IMR-90 (cell line): ENCODE data around the gene SYNE2. TPM values are rescaled to one million over a fixed set of nuclear protein-coding genes. Genes with fewer than 3 reads are reported as not detected.

Experiments used
- ATAC-seq: fragments of 200-7000 bp; cut with Tn5 transposase; 2 replicates; pipeline ENCODE4 v1.9.1; 2020; ENCODE audit warnings: low read depth, mild to moderate bottlenecking, moderate library complexity
- BruUV-seq: library from RNA; stranded (reverse); fragments of 400-500 nt; replicated peaks from 2 replicates; lab custom pipeline; 2021; lab: Mats Ljungman, UMichigan
- CTCF ChIA-PET: fragments of 300-600 bp; formaldehyde crosslinking; extraction: SDS; loops from one replicate; lab custom pipeline; 2021; ENCODE audit warnings: antibody characterized with exemption; lab: Yijun Ruan, JAX
- POLR2A ChIA-PET: fragments of 300-600 bp; sonication (Branson Sonifier 250); formaldehyde crosslinking; loops from one replicate; lab custom pipeline; 2022; ENCODE audit warnings: antibody characterized with exemption; ENCODE audit not compliant: unreplicated experiment; lab: Charles Lee
- DNase-seq: peaks from one replicate; pipeline ENCODE4 v3.0.0; 2013
- H2AFZ ChIP-seq: replicated peaks from 2 replicates; pipeline ENCODE3; 2013; ENCODE audit warnings: low read length, mild to moderate bottlenecking; ENCODE audit not compliant: poor library complexity
- H2AK5ac ChIP-seq: 2 replicates; pipeline ENCODE4 v1.6.1; 2013; ENCODE audit warnings: low read depth, low read length, inconsistent platforms
- H2AK9ac ChIP-seq: replicated peaks from 2 replicates; pipeline ENCODE3; 2013; ENCODE audit warnings: mild to moderate bottlenecking, low read depth, low read length, moderate library complexity; ENCODE audit not compliant: poor library complexity
- H2BK120ac ChIP-seq: 2 replicates; pipeline ENCODE4 v1.6.1; 2013; ENCODE audit warnings: low read depth, low read length, inconsistent platforms
- H2BK15ac ChIP-seq: 3 replicates; pipeline ENCODE4 v1.6.1; 2013; ENCODE audit warnings: low read depth, low read length, inconsistent platforms
- H2BK20ac ChIP-seq: 2 replicates; pipeline ENCODE4 v1.6.1; 2013; ENCODE audit warnings: low read depth, mild to moderate bottlenecking, inconsistent platforms, low read length, moderate library complexity
- H2BK5ac ChIP-seq: 2 replicates; pipeline ENCODE4 v1.6.1; 2013; ENCODE audit warnings: mild to moderate bottlenecking, low read depth, low read length, inconsistent platforms; ENCODE audit not compliant: poor library complexity, severe bottlenecking
- H3K14ac ChIP-seq: replicated peaks from 2 replicates; pipeline ENCODE4 v1.6.1; 2013; ENCODE audit warnings: low read depth, low read length, inconsistent platforms
- H3K18ac ChIP-seq: 2 replicates; pipeline ENCODE4 v1.6.1; 2013; ENCODE audit warnings: low read depth, low read length, control low read depth
- H3K23ac ChIP-seq: 2 replicates; pipeline ENCODE4 v1.6.1; 2013; ENCODE audit warnings: low read depth, low read length, inconsistent platforms
- H3K27ac ChIP-seq: 2 replicates; pipeline ENCODE4 v1.5.1; 2013; ENCODE audit warnings: mild to moderate bottlenecking, control low read depth, low read length; ENCODE audit not compliant: insufficient read depth
- H3K27me3 ChIP-seq: 2 replicates; pipeline ENCODE4 v1.6.1; 2013; ENCODE audit warnings: low read length; ENCODE audit not compliant: control insufficient read depth, insufficient read depth
- H3K36me3 ChIP-seq: 2 replicates; pipeline ENCODE4 v1.6.1; 2013; ENCODE audit warnings: low read length, mixed read lengths; ENCODE audit not compliant: control insufficient read depth, insufficient read depth
- H3K4ac ChIP-seq: 2 replicates; pipeline ENCODE4 v1.6.1; 2013; ENCODE audit warnings: low read depth, low read length, inconsistent platforms
- H3K4me1 ChIP-seq: 2 replicates; pipeline ENCODE4 v1.6.1; 2013; ENCODE audit warnings: low read length, mixed read lengths; ENCODE audit not compliant: control insufficient read depth, insufficient read depth
- H3K4me2 ChIP-seq: 2 replicates; pipeline ENCODE4 v1.6.1; 2013; ENCODE audit warnings: low read depth, mild to moderate bottlenecking, control low read depth, low read length, moderate library complexity
- H3K4me3 ChIP-seq: 2 replicates; pipeline ENCODE4 v1.5.1; 2013; ENCODE audit warnings: low read depth, mild to moderate bottlenecking, control low read depth, low read length, moderate library complexity; ENCODE audit not compliant: insufficient read depth
- H3K56ac ChIP-seq: 2 replicates; pipeline ENCODE4 v1.6.1; 2013; ENCODE audit warnings: low read length, inconsistent platforms; ENCODE audit not compliant: insufficient read depth; ENCODE audit errors: extremely low read depth
- H3K79me1 ChIP-seq, 2 experiments: 2 replicates each; pipeline ENCODE4 v1.6.1; 2013; ENCODE audit warnings: low read length in 2 of 2, inconsistent platforms in 1 of 2, low read depth in 1 of 2
- H3K9ac ChIP-seq: 2 replicates; pipeline ENCODE4 v1.6.1; 2013; ENCODE audit warnings: low read depth, low read length, control low read depth
- H3K9me1 ChIP-seq: 2 replicates; pipeline ENCODE4 v1.6.1; 2013; ENCODE audit warnings: low read length, inconsistent platforms; ENCODE audit not compliant: insufficient read depth
- H3K9me3 ChIP-seq: 2 replicates; pipeline ENCODE4 v1.6.1; 2013; ENCODE audit warnings: low read length; ENCODE audit not compliant: control insufficient read depth, insufficient read depth
- H4K20me1 ChIP-seq: 2 replicates; pipeline ENCODE4 v1.6.1; 2013; ENCODE audit warnings: low read length, inconsistent platforms; ENCODE audit not compliant: insufficient read depth
- H4K5ac ChIP-seq: 2 replicates; pipeline ENCODE4 v1.6.1; 2013; ENCODE audit warnings: mild to moderate bottlenecking, low read depth, low read length, control low read depth
- H4K8ac ChIP-seq, 2 experiments: 2 replicates each; pipeline ENCODE4 v1.6.1; 2013; ENCODE audit warnings: low read depth in 2 of 2, low read length in 2 of 2, control low read depth in 1 of 2, inconsistent platforms in 1 of 2
- H4K91ac ChIP-seq: 2 replicates; pipeline ENCODE4 v1.6.1; 2013; ENCODE audit warnings: low read depth, low read length, inconsistent platforms; ENCODE audit not compliant: insufficient read depth
- BHLHE40 ChIP-seq: fragments of 150-350 bp; IDR thresholded peaks from 2 replicates; pipeline ENCODE4 v1.6.1; 2016; ENCODE audit warnings: mild to moderate bottlenecking, low read depth, low read length
- CEBPB ChIP-seq: IDR thresholded peaks from 2 replicates; pipeline ENCODE4 v1.6.1; 2012; ENCODE audit warnings: low read depth, low read length, improper control_type of control experiment
- CHD1 ChIP-seq: IDR thresholded peaks from 2 replicates; pipeline ENCODE4 v1.6.1; 2012; ENCODE audit warnings: low read depth, low read length, improper control_type of control experiment
- FOS ChIP-seq: fragments of 150-350 bp; IDR thresholded peaks from 2 replicates; pipeline ENCODE4 v1.6.1; 2016; ENCODE audit warnings: low read depth, low read length
- MAFK ChIP-seq: IDR thresholded peaks from 2 replicates; pipeline ENCODE4 v1.6.1; 2012; ENCODE audit warnings: low read depth, low read length, improper control_type of control experiment
- MAZ ChIP-seq: IDR thresholded peaks from 2 replicates; pipeline ENCODE4 v1.6.1; 2012; ENCODE audit warnings: low read depth, mild to moderate bottlenecking, low read length, improper control_type of control experiment, moderate library complexity, borderline replicate concordance
- MXI1 ChIP-seq: IDR thresholded peaks from 2 replicates; pipeline ENCODE4 v1.6.1; 2012; ENCODE audit warnings: low read depth, mild to moderate bottlenecking, low read length, moderate library complexity, borderline replicate concordance
- NFE2L2 ChIP-seq: fragments of 150-350 bp; IDR thresholded peaks from 2 replicates; pipeline ENCODE4 v1.6.1; 2016; ENCODE audit warnings: low read depth, mild to moderate bottlenecking, low read length
- POLR2A ChIP-seq: IDR thresholded peaks from 2 replicates; pipeline ENCODE4 v1.6.1; 2012; ENCODE audit warnings: mild to moderate bottlenecking, low read depth, low read length
- RAD21 ChIP-seq: IDR thresholded peaks from 2 replicates; pipeline ENCODE4 v1.6.1; 2012; ENCODE audit warnings: low read length, improper control_type of control experiment
- RCOR1 ChIP-seq: IDR thresholded peaks from 2 replicates; pipeline ENCODE4 v1.6.1; 2012; ENCODE audit warnings: mild to moderate bottlenecking, low read length, improper control_type of control experiment; ENCODE audit not compliant: insufficient replicate concordance
- RFX5 ChIP-seq: IDR thresholded peaks from 2 replicates; pipeline ENCODE4 v1.8.0; 2012; ENCODE audit warnings: low read depth, mild to moderate bottlenecking, low read length, moderate library complexity
- SMC3 ChIP-seq: fragments of 150-350 bp; IDR thresholded peaks from 2 replicates; pipeline ENCODE4 v1.6.1; 2016; ENCODE audit warnings: low read depth, mild to moderate bottlenecking, antibody characterized with exemption, low read length, moderate library complexity
- USF2 ChIP-seq: fragments of 150-350 bp; IDR thresholded peaks from 2 replicates; pipeline ENCODE4 v1.6.1; 2017; ENCODE audit warnings: mild to moderate bottlenecking, antibody characterized with exemption, low read length, low read depth
- WGBS, 2 experiments: methylation state at CpG; one replicate each; pipeline versions ENCODE4 v1.1.5 to v1.1.7; 2013; ENCODE audit warnings: missing lambda C conversion rate in 2 of 2; ENCODE audit not compliant: insufficient read length in 1 of 2; ENCODE audit errors: extremely low coverage in 2 of 2; 5-methylcytosine and 5-hydroxymethylcytosine counted together
- dilution Hi-C: fragments of 300-500 bp; cut with HindIII; formaldehyde crosslinking; loops from one replicate; pipeline ENCODE4 v1.14.3; 2018; ENCODE audit warnings: low sequenced_read_pairs; ENCODE audit not compliant: unreplicated experiment
- in situ Hi-C: fragments of 300-500 bp; cut with MboI; formaldehyde crosslinking; loops from 3 replicates; pipeline ENCODE4 v1.14.3; 2019; ENCODE audit warnings: low sequenced_read_pairs, inconsistent platforms, mixed read lengths
- intact Hi-C: fragments of 100-400 bp; cut with micrococcal nuclease; formaldehyde crosslinking; loops from 2 replicates; pipeline ENCODE4 v1.10.0; 2022
- polyA plus RNA-seq, 3 experiments: library from polyadenylated mRNA; depleted of rRNA; stranded (reverse); fragments of >200 nt; gene quantifications; 2 replicates each; pipeline ENCODE4 v1.2.3, GENCODE V29; 2012; ENCODE audit warnings: low replicate concordance in 1 of 3
- total RNA-seq: library from RNA; depleted of rRNA; stranded (reverse); fragments of >200 nt; gene quantifications from 2 replicates; pipeline ENCODE4 v1.2.3, GENCODE V29; 2012
- TF ChIP-seq, protein P1 (sequence below): conservative IDR thresholded peaks from 2 replicates; pipeline ENCODE4 v1.5.1; 2012; ENCODE audit warnings: mild to moderate bottlenecking, low read depth, low read length, improper control_type of control experiment
- TF ChIP-seq, protein P2 (sequence below): fragments of 150-350 bp; IDR thresholded peaks from 2 replicates; pipeline ENCODE4 v1.6.1; 2016; ENCODE audit warnings: low read depth, mild to moderate bottlenecking, low read length, moderate library complexity, borderline replicate concordance

Gene SYNE2
- total and polyA plus RNA-seq, 2 of the 4 experiments (the other 2 are of a cell fraction), result 5.2 to 28.9 TPM

DNA sequence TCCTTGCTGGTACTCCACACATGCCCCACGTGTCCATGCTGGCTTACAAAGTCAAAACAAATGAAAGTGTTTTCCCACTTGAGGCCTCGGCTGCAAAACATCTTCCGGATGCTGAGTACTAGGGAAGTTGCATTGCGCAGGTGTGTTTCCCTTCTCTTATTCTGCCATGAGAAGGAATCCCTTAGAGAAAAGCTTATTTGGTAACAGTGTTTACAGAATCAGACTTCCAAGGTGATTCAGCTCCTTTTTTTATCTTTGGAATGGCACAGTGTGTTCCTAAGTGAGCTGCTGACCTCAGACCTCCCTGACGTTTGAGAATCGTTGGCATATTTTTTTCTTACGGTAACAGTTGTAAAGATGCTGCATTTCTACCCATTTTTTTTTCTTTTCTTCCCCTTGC is 230.0 kb downstream of the SYNE2 start:
- dilution Hi-C loops, result no loop called here
- CTCF ChIA-PET, result interaction anchor here (0.6 kb wide), 1 partner anchor 67 kb away, joined by 3 read pairs; no protein-coding TSS in a partner anchor

More for the DNA sequence above, 230.0 kb downstream of the SYNE2 start:
- H2AK5ac ChIP-seq, result no peak overlapping the region
- H2AK9ac ChIP-seq, result no peak overlapping the region
- 0 out of 2 replicates have a peak, but pooled peaks cover 4% of the 10 kb centered on the region for H3K9me1 ChIP-seq
- H3K27me3 ChIP-seq, result no peaks in the 10 kb centered on the region; the same call in 1 of the 2 replicates
- no peaks in the 10 kb centered on the region; the same call in 1 of the 2 replicates for H4K20me1 ChIP-seq
- no peak overlapping the region for H2BK20ac ChIP-seq
- H3K4me1 ChIP-seq, result no peaks in the 10 kb centered on the region
- H4K8ac ChIP-seq, result no peak overlapping the region
- TF ChIP-seq RCOR1 (no peak), RFX5 (no peak), BHLHE40 (no peak), MXI1 (no peak), MAZ (no peak), FOS (no peak), RAD21 (no peak), POLR2A (no peak), USF2 (no peak), MAFK (no peak), CHD1 (no peak), SMC3 (no peak), NFE2L2 (no peak), CEBPB (no peak)
- TF ChIP-seq, protein P1, sequence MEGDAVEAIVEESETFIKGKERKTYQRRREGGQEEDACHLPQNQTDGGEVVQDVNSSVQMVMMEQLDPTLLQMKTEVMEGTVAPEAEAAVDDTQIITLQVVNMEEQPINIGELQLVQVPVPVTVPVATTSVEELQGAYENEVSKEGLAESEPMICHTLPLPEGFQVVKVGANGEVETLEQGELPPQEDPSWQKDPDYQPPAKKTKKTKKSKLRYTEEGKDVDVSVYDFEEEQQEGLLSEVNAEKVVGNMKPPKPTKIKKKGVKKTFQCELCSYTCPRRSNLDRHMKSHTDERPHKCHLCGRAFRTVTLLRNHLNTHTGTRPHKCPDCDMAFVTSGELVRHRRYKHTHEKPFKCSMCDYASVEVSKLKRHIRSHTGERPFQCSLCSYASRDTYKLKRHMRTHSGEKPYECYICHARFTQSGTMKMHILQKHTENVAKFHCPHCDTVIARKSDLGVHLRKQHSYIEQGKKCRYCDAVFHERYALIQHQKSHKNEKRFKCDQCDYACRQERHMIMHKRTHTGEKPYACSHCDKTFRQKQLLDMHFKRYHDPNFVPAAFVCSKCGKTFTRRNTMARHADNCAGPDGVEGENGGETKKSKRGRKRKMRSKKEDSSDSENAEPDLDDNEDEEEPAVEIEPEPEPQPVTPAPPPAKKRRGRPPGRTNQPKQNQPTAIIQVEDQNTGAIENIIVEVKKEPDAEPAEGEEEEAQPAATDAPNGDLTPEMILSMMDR, result no peak
- TF ChIP-seq, protein P2, sequence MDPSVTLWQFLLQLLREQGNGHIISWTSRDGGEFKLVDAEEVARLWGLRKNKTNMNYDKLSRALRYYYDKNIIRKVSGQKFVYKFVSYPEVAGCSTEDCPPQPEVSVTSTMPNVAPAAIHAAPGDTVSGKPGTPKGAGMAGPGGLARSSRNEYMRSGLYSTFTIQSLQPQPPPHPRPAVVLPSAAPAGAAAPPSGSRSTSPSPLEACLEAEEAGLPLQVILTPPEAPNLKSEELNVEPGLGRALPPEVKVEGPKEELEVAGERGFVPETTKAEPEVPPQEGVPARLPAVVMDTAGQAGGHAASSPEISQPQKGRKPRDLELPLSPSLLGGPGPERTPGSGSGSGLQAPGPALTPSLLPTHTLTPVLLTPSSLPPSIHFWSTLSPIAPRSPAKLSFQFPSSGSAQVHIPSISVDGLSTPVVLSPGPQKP, result no peak
- H4K5ac ChIP-seq, result no peak overlapping the region
- no peak overlapping the region for H3K9ac ChIP-seq
- POLR2A ChIA-PET, result no interaction called here
- no peak overlapping the region for H2BK15ac ChIP-seq
- H3K4me3 ChIP-seq, result no peak overlapping the region
- no peak overlapping the region for H3K4ac ChIP-seq
- no peak overlapping the region for H3K23ac ChIP-seq
- H3K14ac ChIP-seq, result no peak overlapping the region
- intact Hi-C loops (no loop called here), in situ Hi-C loops (no loop called here)
- H3K18ac ChIP-seq, result no peak overlapping the region
- no peaks in the 10 kb centered on the region for H3K9me3 ChIP-seq
- H2BK120ac ChIP-seq, result no peak overlapping the region
- H3K36me3 ChIP-seq, result no peaks in the 10 kb centered on the region
- DNase-seq, result no peak
- no CpG with 5 or more reads among the region's 7 CpGs for WGBS, 2 experiments
- no peak overlapping the region for H2BK5ac ChIP-seq
- no peaks in the 10 kb centered on the region for H3K79me1 ChIP-seq
- H3K56ac ChIP-seq, result no peak overlapping the region
- H2AFZ ChIP-seq, result no peak overlapping the region
- no peak overlapping the region for H4K91ac ChIP-seq
- H3K27ac ChIP-seq, result no peak overlapping the region
- no TSS peak for BruUV-seq
- no peak for ATAC-seq
- no peak overlapping the region for H3K4me2 ChIP-seq
